Sigmoid colon (tissue), 4 donors: Measurements from ENCODE around the gene NR1H4.
"Not testable (repeated sequence)": the region's sequence is repeated elsewhere in the genome, so short reads cannot be mapped to it uniquely, and the experiment has no call there.

ENCODE experiments used
- CTCF ChIP-seq, 4 experiments: fragments of 450-650 bp in 3 of 4; fragments of 200-600 bp in 1 of 4; IDR thresholded peaks; one replicate each; pipeline ENCODE4 v1.5.1; 2016 to 2019; ENCODE audit warnings: antibody characterized with exemption in 4 of 4, mild to moderate bottlenecking in 3 of 4, moderate library complexity in 2 of 4
- POLR2A ChIP-seq, 2 donors: fragments of 450-650 bp; IDR thresholded peaks; one replicate each; pipeline ENCODE4 v1.6.1; 2016; ENCODE audit warnings: antibody characterized with exemption in 2 of 2, mild to moderate bottlenecking in 2 of 2, moderate library complexity in 2 of 2
- POLR2AphosphoS5 ChIP-seq, 4 donors: sonication (generic); formaldehyde crosslinking; IDR thresholded peaks; one replicate each; pipeline ENCODE4 v1.6.1; 2017; ENCODE audit warnings: antibody characterized with exemption in 4 of 4

GRCh38 chr12:100430251-100430650 lies 43.4 kb upstream of the NR1H4 start:
- not testable (repeated sequence) for TF ChIP-seq CTCF, POLR2A, POLR2AphosphoS5 (IDR thresholded peaks at IDR 0.05)
